Measurements from ENCODE around the gene HSDL1. TPM values are rescaled to one million over a fixed set of nuclear protein-coding genes. Genes with fewer than 3 reads are reported as not detected.
"Not testable (repeated sequence)": the region's sequence is repeated elsewhere in the genome, so short reads cannot be mapped to it uniquely, and the experiment has no call there.

HSDL1 gene
- polyA plus RNA-seq, 1 donor = 13.7 TPM

DNA sequence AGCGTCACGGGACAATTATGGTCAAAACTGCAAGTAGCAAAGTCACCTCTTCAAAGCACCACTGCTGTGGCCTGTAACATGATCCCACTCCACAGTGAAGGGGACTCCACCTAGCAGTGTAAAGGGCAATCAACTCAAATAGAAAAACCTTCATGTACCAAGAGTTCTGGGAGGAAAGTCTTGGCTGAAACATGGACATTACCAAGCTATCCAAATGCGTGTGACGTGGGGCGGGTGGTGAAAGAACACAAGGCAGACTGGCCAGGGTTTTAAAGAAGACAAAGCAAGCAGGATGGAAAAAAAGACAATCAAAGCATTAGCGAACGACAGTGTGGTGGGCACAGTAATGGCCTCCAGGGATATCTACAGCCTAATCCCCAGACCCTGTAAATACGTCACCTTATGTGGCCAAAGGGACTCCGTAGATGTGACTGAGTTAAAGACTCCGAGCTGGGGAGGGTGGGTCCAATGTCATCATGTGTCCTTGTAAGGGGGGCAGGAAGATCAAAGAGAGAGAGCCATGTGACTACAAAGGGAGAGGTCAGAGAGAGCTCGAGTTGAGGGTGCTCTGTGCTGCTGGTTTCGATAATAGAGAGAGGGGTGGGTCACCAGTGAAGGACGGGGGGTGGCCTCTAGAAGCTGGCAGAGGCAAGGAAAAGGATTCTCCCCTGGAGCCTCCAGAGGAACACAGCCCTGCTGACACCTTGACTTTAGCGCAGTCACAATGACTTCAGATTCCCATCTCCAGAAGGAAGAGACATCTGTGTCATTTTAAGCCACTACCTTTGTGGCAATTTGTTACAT, 6.0 kb downstream of the HSDL1 start:
- no peak for DNase-seq

DNA sequence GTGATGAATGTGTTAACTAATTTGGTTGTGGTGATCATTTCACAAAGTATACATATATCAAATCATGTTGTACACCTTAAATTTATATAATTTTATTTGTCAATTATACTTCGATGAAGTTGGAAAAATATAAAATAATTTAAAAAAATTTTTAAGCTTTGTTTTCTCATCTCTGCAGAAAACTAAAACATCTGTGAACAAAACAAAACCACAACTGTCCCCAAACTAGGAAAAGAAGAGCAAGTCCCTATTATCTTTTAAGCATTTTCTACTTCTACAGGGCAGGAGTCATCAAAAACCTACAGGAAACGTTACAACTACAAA, 6.5 kb downstream of the HSDL1 start:
- no peak for DNase-seq

DNA sequence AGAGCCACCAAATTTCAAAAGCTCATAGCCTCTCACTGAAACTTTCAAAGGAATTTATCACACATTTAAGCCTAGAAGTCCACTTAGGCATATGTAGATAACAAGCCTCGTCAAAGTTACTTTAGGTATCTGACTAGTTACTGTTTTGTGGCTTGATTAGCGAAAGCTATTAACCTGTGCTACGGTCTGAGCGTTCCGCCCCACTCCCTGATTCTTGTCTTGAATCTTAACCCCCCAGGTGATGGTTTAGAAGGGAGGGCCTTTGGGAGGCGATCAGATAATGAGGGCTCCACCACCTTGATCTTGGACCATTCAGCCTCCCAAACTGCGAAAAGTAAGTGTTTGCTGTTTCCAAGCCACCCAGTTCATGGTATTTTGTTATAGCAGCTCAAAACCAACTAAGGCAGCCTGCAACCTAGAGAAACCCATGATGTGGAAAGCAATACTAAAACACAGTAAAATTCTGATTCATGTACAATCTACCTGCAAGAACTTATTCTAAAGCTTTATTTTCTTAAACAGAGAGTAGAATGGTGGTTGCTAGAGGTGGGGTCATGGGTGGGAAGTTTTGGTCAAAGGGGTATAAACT, 7.1 kb downstream of the HSDL1 start:
- DNase-seq = no peak

DNA sequence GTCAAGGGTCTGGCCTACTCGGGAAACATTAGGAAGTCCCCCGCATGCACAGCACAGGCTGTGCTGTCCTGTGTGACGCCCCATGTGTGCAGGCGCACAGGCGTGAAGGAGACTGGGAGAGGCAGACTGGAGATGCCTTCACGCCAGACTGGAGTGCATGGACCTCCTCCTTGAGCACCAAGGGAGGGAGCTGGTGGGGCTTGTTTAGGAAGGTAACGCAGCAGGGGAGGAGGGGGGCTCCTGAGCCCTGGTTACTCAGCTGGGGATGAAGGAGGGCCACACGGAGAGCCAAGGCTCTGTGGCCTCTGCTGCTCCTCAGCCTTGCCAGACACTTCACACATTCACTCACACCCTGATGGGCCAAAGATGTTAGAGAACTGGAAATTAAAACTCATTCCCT, 7.7 kb downstream of the HSDL1 start:
- DNase-seq = no peak

DNA sequence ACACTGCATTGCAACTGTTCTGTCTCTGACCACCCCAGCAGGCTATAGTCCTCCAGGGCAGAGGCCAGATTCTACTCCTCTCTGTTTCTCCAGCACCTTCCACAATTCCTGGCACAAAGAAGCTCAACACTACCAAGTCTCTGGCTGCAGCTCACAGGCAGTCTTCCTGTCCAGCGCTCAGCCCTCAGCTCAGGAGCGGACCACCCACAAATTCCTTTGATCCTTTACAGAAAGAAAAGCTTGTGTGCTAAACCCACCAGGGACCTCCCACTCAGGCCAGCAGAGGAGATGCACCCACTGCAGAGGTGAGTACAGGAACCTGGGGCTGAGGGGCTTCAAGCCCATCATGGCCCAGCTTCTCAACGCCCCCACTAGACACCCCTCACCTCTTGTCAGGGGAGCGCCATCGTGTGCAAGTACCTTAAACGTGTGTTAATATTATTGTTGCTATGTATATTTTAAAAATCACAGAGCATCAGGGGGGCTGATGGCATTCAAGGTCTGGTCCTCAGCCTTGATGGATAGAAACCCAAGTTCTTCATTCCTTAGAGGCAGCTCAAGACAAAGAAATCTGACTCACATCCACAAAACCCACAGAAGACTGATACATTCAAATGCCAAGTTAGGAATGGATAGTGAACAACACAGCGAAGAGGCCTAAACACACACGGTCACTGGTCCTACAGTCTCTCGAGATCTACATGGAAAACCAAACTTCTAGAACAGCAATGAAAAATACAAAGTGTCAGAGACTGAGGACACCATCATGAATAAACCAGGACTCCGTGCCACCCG, 8.4 kb downstream of the HSDL1 start:
- no peak for DNase-seq

DNA sequence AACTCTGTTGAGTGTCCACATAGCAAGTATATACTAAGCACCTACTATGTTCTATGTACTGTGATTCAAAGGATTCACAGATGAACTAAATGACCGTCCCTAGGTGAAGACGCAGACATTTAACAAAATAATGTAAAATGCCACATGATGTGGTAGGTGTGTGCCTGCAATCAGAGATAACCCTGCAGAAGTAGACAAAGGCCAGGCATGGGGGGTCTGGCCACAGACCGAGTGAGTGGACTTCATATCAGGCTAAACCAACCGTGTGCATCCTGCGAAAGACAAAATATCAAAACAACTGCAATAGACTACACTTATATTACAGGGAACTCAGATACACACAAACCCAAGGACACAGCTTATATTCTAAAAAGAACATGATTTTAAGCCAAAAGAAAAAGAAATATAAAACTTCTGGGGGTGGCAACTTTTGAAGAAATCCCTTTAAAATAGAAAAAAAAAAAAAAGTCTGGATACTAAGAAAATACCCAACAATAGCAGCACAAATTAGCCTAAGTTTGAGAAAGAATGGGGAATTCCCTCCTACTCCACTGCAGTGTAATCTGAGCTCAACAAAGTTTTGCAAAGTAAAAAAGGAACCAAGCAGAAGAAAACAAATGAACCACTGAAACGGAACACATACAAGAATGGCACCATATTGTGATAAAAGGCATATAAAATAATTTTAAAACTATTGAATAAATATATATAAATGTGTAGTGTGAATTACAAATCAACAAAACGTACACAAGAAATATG, 12.3 kb downstream of the HSDL1 start:
- no peak for DNase-seq

DNA sequence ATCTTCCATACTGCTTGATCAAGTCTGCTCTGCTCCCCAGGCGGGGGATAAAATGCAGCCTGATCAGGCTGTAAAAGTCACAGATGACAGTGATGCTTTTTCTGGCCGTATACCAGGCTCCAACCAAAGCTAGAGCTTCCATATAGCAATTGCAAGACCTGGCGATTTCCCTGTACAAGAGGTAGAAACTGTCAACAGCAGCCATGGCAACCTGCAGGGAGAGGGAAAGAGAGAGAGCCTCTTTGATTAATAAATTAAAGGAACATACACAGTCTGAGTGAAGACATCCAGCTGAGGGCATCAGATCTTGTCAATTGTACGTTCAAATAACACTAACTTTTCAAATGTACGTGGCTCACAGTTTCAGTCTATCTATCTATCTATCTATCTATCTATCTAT, 13.9 kb downstream of the HSDL1 start:
- DNase-seq = no peak

DNA sequence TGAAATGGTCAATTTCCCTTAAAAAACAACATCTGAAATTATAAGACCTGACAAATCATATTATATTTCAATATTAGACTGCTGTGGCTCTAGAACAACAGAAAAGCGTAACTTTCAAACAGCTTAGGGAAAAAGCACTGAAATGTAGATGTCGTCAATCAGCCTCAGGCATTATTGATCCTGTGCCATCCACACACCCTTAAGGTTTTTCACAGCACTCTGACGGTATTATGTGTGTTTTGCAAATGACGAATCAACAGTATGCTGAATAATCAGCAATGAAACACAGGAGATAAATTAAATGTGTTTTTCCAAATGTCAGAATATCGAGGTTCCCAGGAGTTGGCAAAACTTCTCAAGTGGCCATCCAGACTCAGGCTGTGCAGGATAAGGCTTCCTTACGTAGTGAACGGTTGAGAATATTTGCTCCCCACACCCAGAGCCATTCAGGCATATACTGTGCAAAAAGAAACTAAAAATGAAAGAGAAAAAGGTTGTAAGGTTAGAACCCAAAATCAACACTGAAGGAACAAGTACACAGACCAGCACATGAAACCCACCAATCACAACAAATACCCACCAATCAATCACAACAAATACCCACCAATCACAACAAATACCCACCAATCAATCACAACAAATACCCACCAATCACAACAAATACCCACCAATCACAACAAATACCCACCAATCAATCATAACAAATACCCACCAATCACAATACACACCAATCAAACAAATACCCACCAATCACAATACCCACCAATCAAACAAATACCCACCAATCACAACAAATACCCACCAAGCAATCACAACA, 20.5 kb downstream of the HSDL1 start:
- DNase-seq = no peak

DNA sequence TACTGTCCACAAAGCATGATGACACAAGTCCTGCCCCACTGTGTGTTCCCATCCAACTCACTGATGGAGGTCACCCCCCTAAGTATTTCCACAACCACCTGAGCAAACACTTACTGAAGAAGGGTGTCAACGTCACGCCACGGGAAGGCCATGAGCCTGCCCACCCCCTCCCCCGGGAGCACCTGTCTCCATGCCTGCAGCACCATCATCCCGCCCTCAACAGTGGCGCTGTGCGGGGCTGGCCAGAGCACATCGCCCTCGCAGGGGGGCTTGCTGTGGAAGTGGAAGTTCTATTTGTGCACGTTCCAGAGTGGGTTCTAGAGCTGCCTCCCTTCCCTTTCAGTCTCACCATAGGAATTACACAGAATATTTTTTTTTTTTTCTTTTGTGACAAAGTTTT, 24.0 kb downstream of the HSDL1 start:
- no peak for DNase-seq

DNA sequence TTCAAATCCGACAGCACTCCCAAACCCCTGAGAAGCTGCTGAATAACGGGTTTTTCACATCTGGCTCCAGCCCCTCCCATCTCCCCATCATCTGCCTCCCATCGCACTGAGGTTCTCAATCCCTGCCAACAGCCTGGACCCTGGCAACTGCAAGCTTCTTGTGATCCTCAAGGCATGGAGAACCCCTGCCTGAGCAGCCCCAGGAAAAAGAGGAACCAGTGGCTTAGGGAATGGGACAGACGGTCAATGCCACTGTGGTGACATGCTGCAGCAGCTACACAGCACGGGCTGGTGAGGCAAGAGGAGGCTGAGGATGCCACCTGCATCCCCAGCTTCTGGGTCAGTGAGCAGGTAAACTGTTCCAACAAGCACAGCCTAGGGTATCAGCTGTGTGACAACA, 25.0 kb downstream of the HSDL1 start:
- DNase-seq = no peak

DNA sequence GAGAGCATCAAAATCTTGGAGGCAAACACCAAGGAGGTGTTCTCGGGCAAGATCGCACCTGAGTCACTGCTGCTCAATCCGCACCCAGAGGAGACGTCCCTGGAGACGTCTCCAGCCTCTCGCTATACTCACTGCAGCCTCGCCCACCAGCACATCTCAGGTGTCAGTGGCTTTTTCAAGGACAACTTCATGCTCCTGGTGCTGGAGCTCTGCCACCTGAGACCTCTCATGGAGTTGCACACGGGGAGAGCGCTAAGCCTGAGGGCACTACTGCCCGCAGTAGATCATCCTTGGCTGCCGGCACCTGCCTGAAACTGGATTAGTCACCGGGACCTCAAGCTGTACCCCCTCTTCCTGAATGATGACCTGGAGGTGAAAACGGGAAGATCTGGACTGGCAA, 25.6 kb downstream of the HSDL1 start:
- DNase-seq = no peak

DNA sequence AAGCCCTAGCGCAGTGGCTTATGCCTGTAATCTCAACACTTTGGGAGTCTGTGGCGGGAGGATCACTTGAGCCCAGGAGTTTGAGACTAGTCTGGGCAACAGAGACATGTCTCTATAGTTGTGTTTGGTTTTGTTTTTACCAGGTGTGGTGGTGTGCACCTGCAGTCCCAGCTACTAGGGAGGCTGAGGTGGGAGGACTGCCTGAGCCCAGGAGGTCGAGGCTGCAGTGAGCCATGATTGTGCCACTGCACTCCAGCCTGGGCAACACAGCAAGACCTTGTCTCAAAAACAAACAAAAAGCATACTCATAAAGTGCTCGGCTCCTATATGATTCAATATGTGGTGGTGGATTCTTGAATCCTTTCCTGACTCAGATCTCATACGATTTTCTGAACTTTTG, 26.7 kb downstream of the HSDL1 start:
- DNase-seq = not testable (repeated sequence)

DNA sequence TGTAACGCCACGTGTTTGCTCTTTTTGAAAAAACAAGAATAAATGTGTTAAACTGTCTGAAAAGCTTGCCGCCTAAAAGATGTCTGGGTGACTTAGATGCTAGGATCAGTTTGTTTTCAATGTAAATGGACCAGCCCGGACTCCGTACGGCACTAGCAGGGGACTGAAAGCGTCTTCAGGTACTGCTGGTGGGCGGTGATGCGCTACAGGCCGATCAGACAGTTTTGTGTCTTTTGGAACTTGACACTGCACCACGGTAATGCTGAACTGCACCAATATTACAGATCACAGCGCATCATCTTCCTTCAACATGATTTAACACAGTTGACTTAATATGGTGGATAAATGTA, 27.5 kb downstream of the HSDL1 start:
- no peak for DNase-seq

DNA sequence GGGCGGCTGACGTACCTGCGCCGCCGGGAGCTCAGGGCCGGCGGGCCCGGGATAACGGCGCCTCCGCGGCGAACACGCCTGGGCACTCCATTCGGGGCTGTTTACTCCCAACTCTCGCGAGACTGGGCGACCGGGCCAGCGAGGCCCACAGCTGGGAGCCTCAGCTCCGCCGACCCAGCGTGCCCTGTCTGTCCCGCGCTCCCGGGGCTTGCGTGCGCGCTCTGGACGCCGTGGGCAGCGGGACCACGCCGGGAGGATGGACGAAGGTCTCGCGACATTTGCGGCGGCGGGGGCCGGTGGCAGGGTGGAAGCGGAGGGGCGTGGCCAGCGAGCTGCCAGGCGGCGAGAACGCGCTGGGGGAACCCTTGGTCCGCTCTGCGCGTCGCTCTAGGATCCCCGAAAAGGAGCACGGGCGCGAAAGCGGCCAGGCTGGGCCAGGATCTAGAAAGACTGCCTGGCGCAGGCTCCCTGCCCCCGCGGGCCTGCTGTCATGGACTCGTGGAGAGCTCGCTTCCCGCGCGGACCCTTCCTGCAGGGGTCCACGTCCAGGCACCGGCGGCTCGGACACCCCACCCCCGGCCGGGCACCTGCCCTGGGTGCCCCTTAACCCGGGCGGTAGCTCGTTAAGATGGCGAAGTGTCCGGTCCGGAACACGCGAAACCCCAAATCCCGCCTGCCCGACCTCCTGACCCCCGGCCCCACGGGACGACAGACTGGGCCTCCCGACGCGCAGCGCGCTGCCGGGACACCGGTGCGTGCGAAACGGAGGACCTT, 28.1 kb downstream of the HSDL1 start, which contains the start of gene MBTPS1:
TSS of gene MBTPS1 (minus strand) at position 223 of the 774 bp plus-strand sequence. CDS start 15,159 bp downstream, outside the sequence.
- DNase-seq = peak; percentile 99

DNA sequence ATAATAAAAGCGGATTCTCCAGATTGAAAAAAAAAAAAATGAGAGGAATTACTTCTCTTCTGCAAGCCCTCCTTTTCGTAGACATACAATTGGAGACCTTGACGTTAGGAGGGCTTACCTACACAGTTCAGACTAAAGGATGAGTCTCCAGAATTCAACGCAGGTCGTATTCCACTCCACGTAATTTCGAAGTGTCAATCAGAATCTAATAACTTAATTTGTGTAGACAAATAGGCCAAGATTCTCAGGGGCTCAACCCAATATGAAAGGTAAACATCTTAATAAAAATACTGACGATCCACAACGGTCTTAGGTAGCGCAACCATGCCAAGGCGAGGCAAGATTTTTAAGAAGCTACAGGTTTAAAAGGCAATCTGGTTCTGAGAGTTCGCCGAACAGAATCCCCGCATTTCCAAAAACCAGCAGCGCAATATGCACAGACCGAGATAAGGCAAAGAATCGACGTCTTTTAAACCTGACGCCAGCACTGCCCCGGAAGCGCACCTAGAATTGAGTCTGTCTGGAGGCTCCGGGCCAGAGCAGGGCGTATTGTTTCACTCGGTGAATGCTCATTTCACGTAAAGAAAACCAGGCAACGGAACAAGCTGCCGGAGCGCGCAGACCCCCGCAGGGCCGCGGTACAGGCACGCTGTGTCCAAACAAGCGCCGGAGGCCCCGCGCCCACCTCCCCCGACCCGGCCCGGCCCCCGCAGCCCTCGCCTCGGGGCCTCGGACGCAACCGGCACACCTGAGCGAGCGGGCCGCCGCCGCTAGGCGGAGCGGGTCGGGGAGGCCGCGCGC, 28.9 kb downstream of the HSDL1 start:
- peak; percentile 34 for DNase-seq

DNA sequence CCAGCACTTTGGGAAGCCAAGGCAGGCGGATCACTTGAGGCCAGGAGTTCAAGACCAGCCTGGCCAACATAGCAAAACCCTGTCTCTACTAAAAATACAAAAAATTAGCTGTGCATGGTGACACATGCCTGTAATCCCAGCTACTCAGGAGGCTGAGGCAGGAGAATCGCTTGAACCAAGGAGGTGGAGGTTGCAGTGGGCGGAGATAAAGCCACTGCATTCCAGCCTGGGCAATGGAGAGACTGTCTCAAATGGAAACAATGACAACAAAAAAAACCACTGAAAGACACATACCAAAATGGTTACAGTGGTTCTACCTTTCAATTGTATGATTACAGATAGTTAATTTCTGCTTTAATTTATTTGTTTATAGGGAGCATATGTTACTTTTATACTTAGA, 33.0 kb downstream of the HSDL1 start:
- not testable (repeated sequence) for DNase-seq

DNA sequence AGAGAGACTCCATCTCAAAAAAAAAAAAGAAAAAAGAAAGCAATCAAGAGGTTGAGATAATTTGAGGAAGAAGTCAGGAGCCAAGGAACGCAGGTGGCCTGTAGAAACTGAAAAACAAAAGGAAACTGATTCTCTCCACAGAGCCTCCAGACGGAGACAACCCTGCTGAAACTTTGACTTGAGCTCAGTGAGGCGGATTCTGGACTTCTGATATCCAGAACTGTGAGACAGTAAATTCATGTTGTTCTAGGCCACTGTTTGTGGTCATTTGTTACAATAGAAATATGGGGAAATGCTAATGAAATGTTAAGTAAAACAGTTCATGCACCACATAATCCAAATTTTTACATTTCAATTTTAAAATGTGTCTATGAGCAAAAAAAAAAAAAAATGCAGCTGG, 33.5 kb downstream of the HSDL1 start:
- DNase-seq = no peak

DNA sequence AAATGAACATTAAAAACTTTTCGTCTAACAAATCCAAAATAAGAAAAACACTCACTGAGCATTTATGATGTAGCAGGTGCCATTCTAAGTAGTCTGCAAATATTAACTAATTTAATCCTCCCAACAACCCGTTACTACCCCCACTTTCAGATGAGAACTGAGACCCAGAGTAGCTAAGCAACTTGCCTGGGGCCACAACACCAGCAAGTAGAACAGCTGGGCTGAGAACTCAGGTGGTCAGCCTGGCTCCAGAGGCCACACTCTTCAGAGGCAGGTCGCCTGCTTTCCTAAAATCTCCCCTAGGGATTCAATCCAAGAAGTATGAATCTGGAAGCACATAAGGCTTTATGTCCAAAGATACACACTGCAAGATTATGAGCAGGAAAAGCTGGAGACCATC, 34.5 kb downstream of the HSDL1 start:
- DNase-seq = no peak

DNA sequence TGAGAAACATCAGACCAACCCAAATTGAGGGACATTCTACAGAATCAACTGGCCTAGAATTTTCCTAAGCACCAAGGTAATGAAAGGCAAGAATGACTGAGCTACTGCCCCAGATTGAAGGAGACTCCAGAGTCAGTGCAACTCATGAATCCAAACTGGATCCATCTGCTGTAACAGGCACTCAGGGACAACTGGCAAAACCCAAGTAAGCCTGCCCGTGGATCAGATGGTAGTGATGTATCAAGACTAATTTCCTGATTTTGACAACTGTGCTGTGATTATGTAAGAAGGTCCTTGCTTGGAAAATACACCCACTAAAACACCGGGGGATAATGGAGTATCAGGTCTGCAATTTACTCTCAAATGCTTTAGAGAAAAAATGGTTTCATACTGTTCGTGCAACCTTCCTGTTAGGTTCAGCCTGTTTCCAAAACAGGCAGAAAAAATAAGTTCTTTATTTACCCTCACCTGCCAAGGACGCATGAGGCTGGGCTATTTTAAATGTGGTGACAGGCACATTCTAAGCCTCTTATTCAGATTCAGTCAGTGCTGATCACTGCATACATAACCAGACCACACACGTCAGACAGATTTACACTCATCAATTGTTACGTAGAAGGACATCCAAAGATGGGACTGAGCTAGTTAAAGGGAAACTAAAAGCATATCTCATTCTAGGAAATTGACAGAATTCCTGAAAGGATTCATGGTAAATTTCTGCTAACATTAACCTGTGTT, 35.2 kb downstream of the HSDL1 start:
- DNase-seq = no peak

DNA sequence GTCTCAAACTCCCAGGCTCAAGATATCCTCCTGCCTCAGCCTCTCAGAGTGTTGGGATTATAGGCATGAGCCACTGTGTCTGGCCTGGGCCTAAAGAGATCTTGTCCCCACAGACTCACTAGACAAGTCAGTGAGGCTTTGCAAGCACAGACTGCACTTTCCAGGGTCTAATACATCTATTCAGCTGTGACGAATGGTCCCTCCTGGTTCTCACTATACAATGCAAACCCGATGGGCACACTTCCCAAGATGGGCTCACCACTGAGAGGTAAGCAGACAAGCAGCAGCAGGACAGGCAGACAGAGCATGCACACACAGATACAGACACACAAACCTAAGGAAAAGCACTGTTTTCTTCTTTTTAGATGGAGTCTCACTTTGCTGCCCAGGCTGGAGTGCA, 37.1 kb downstream of the HSDL1 start:
- DNase-seq = no peak

Measured in hindlimb muscle (tissue), 1 donor.